Activated CD4-positive, alpha-beta T cell treated with anti-CD3 and anti-CD28 coated beads for 36 hours (primary cell): ENCODE measurements around the gene HS3ST5. TPM values are rescaled to one million over a fixed set of nuclear protein-coding genes. Genes with fewer than 3 reads are reported as not detected.
"Not testable (repeated sequence)": the region's sequence is repeated elsewhere in the genome, so short reads cannot be mapped to it uniquely, and the experiment has no call there.

Experiments used
- ATAC-seq: fragments of 200-7000 bp; cut with Tn5 transposase; one replicate; pipeline ENCODE4 v1.10.0; 2021; ENCODE audit warnings: mild to moderate bottlenecking, moderate library complexity
- CTCF ChIA-PET: fragments of 350-600 bp; sonication (Branson Sonifier 250); formaldehyde crosslinking; loops from one replicate; lab custom pipeline; 2021; ENCODE audit warnings: antibody characterized with exemption; lab: Charles Lee
- POLR2A ChIA-PET: fragments of 350-600 bp; sonication (Branson Sonifier 250); formaldehyde crosslinking; loops from one replicate; lab custom pipeline; 2021; ENCODE audit warnings: antibody characterized with exemption, inconsistent platforms; lab: Charles Lee
- DNase-seq: peaks from one replicate; pipeline ENCODE4 v3.0.0-alpha.2; 2020
- H3K27ac Mint-ChIP-seq: one replicate; pipeline ENCODE4 v1.8.0; 2021; ENCODE audit warnings: mixed read lengths
- H3K27me3 Mint-ChIP-seq: one replicate; pipeline ENCODE4 v1.8.0; 2021; ENCODE audit warnings: mixed read lengths
- H3K36me3 Mint-ChIP-seq: one replicate; pipeline ENCODE4 v1.8.0; 2021; ENCODE audit warnings: low read depth, mixed read lengths
- H3K4me1 Mint-ChIP-seq: one replicate; pipeline ENCODE4 v1.8.0; 2021; ENCODE audit warnings: mixed read lengths
- H3K4me3 Mint-ChIP-seq: one replicate; pipeline ENCODE4 v1.8.0; 2021; ENCODE audit warnings: mild to moderate bottlenecking, moderate library complexity, mixed read lengths
- H3K9me3 Mint-ChIP-seq: one replicate; pipeline ENCODE4 v1.8.0; 2021; ENCODE audit warnings: low read depth, mixed read lengths
- intact Hi-C, 2 experiments: fragments of 100-400 bp; cut with DNase I in 1 of 2; cut with micrococcal nuclease in 1 of 2; formaldehyde crosslinking; loops; one replicate each; pipeline versions ENCODE4 v1.14.2 to v1.15.1; 2022 to 2024; cut with DNase I, micrococcal nuclease
- total RNA-seq, 2 experiments: library from RNA; stranded (reverse); gene quantifications; one replicate each; pipeline ENCODE4 v1.2.3, GENCODE V29; 2021

Gene HS3ST5
- total RNA-seq, 2 experiments from 2014 or later = not detected

DNA sequence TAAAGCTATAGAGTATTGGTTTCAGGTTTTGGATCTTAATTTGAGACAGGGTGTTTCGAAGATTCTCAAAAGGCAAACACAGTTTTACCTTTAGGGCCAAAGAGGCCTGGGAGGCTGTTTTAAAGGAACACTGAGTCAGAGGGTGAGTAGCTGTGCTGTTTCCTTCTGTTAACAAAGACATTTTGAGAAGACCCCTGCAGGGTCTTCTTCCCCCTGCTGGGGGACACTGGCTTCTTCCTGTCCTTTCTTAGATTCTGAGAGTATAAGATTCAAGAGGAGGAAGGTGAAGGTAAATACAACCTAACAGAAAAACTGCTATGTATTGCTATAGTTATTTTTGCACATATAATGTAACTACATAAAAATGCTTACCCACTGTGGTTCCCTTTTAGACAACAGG, 19.0 kb downstream of the HS3ST5 start:
- H3K9me3 Mint-ChIP-seq = no peaks in the 10 kb centered on the region
- no peak overlapping the region for H3K4me3 Mint-ChIP-seq
- no peak for DNase-seq
- no peak overlapping the region for H3K27ac Mint-ChIP-seq
- H3K27me3 Mint-ChIP-seq = peaks cover 2% of the 10 kb centered on the region
- ChIA-PET POLR2A (no interaction called here), CTCF (no interaction called here)
- ATAC-seq = no peak
- no peaks in the 10 kb centered on the region for H3K36me3 Mint-ChIP-seq
- intact Hi-C loops = no loop called here
- no peaks in the 10 kb centered on the region for H3K4me1 Mint-ChIP-seq

GRCh38 chr6:114319749-114320148, 23.1 kb downstream of the HS3ST5 start:
- H3K4me1 Mint-ChIP-seq = no peaks in the 10 kb centered on the region
- no peaks in the 10 kb centered on the region for H3K27me3 Mint-ChIP-seq
- CTCF ChIA-PET = interaction anchor here (1.1 kb wide), 1 partner anchor 15 kb away, joined by 6 read pairs; no protein-coding TSS in a partner anchor
- intact Hi-C loops = no loop called here
- H3K4me3 Mint-ChIP-seq = no peak overlapping the region
- no peak overlapping the region for H3K27ac Mint-ChIP-seq
- no peaks in the 10 kb centered on the region for H3K36me3 Mint-ChIP-seq
- H3K9me3 Mint-ChIP-seq = no peaks in the 10 kb centered on the region
- POLR2A ChIA-PET = no interaction called here
- ATAC-seq (no peak), DNase-seq (no peak)

GRCh38 chr6:114315831-114316595, 26.8 kb downstream of the HS3ST5 start:
- Mint-ChIP-seq H3K4me3 (no peak overlapping the region), H3K9me3 (no peaks in the 10 kb centered on the region), H3K27me3 (no peaks in the 10 kb centered on the region), H3K36me3 (no peaks in the 10 kb centered on the region), H3K27ac (no peak overlapping the region), H3K4me1 (no peaks in the 10 kb centered on the region)
- ChIA-PET CTCF (no interaction called here), POLR2A (no interaction called here)
- ATAC-seq = no peak
- DNase-seq = no peak
- intact Hi-C loops = no loop called here

DNA sequence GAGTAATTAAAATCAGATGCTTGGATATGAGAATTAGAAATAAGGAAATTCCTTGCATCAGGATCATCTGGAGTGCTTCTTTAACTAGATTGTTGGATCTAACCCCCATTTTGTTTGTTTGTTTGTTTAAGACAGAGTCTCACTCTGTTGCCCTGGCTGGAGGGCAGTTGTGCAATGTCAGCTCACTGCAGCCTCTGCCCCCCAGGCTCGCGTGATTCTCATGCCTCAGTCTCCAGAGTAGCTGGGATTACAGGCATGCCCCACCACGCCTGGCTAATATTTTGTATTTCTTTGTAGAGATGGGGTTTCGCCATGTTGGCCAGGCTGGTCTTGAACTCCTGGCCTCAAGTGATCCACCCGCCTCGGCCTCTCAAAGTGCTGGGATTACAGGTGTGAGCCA, 29.0 kb downstream of the HS3ST5 start:
- CTCF ChIA-PET, intact Hi-C loops: not testable (repeated sequence)

GRCh38 chr6:114312931-114313330, 29.9 kb downstream of the HS3ST5 start:
- DNase-seq = no peak
- no peak overlapping the region for H3K27ac Mint-ChIP-seq
- POLR2A ChIA-PET = no interaction called here
- intact Hi-C loops = no loop called here
- CTCF ChIA-PET = no interaction called here
- H3K27me3 Mint-ChIP-seq = no peaks in the 10 kb centered on the region
- H3K36me3 Mint-ChIP-seq = no peaks in the 10 kb centered on the region
- H3K9me3 Mint-ChIP-seq = no peaks in the 10 kb centered on the region
- ATAC-seq = no peak
- H3K4me3 Mint-ChIP-seq = no peak overlapping the region
- H3K4me1 Mint-ChIP-seq = no peaks in the 10 kb centered on the region

More for the DNA sequence above, 29.0 kb downstream of the HS3ST5 start:
- POLR2A ChIA-PET, H3K4me1 Mint-ChIP-seq, H3K4me3 Mint-ChIP-seq, H3K27ac Mint-ChIP-seq, DNase-seq, H3K36me3 Mint-ChIP-seq, H3K27me3 Mint-ChIP-seq, H3K9me3 Mint-ChIP-seq, ATAC-seq: not testable (repeated sequence)

- no peak overlapping the region for H3K4me3 Mint-ChIP-seq
- H3K36me3 Mint-ChIP-seq = no peaks in the 10 kb centered on the region
- H3K27me3 Mint-ChIP-seq = peaks cover 2% of the 10 kb centered on the region
- no peak for ATAC-seq
- H3K4me1 Mint-ChIP-seq = no peaks in the 10 kb centered on the region
- H3K27ac Mint-ChIP-seq = no peak overlapping the region
- no peaks in the 10 kb centered on the region for H3K9me3 Mint-ChIP-seq
- CTCF ChIA-PET = no interaction called here
- DNase-seq = no peak
- POLR2A ChIA-PET = no interaction called here
- intact Hi-C loops = no loop called here
Measured at GRCh38 chr6:114310053-114310452, 32.8 kb downstream of the HS3ST5 start.

DNA sequence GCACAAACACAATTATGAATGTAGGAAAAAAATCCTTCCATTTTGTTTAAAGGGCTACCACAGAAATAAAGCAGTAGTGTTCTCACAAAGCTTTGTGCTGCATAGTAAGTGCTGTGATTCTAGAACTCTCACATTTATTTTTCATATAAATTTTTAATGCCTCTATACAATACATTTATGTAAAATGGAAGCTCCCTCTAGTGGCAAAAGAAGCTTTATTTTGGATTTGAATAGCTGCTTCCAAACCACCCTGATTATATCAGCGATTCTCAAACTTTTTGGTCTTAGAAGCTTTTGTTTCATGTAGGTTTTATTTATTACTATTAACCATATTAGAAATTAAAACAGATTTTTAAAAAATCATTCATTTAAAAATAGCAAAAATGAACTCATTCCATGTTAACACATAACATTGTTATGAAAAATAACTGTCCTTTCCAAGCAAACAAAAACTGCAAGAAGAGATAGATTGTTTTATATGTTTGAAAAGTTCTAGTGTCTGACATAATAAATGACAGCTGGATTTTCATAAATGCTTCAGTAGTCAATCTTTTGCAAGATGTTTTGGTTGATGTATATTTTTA, 38.4 kb downstream of the HS3ST5 start:
- no peaks in the 10 kb centered on the region for H3K9me3 Mint-ChIP-seq
- DNase-seq (no peak), ATAC-seq (no peak)
- ChIA-PET CTCF (interaction anchor here (0.6 to 1.5 kb wide), 9 partner anchors 9 to 1276 kb away, joined by 3 to 6 read pairs (median 3); partner anchors contain the start of gene HS3ST5), POLR2A (no interaction called here)
- peaks cover 2% of the 10 kb centered on the region for H3K27me3 Mint-ChIP-seq
- no peak overlapping the region for H3K4me3 Mint-ChIP-seq
- H3K4me1 Mint-ChIP-seq = no peaks in the 10 kb centered on the region
- intact Hi-C loops = loop anchor here (1.0 to 2.0 kb wide), 2 partner anchors 208 kb away; no protein-coding TSS in a partner anchor
- no peaks in the 10 kb centered on the region for H3K36me3 Mint-ChIP-seq
- H3K27ac Mint-ChIP-seq = no peak overlapping the region

DNA sequence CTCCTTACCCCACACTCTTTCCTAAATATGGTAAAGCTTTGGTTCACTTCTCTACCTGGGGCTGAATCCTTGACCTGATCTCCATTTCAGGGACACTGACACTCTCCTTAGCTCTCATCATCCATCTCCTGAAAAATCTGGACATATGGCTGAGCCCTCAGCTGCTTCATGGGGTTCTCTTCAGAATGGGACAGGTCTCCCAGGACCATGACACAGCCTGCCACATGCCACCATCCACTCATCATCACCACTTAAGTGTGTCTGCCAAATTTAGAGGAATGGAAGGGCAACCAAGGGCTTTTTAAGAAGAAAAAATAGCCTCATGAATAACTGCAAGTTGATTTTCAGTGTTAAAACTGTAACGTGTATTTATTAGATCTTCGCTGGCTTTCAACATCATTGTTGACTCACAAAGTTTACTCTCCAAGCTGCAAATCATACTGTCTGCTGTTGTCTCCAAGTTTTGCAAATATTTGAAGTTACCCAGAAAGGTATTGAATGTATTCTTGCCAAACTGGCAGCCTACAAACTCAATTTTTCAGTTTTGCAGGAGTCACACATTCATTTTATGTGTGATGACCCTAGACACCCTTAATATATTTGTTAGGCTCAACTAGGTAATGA, 41.1 kb downstream of the HS3ST5 start:
- DNase-seq (no peak), ATAC-seq (no peak)
- intact Hi-C loops = no loop called here
- ChIA-PET POLR2A (no interaction called here), CTCF (no interaction called here)
- no peaks in the 10 kb centered on the region for H3K4me1 Mint-ChIP-seq
- no peak overlapping the region for H3K27ac Mint-ChIP-seq
- H3K9me3 Mint-ChIP-seq = no peaks in the 10 kb centered on the region
- H3K36me3 Mint-ChIP-seq = no peaks in the 10 kb centered on the region
- H3K27me3 Mint-ChIP-seq = peaks cover 4% of the 10 kb centered on the region
- H3K4me3 Mint-ChIP-seq = no peak overlapping the region

- intact Hi-C loops = no loop called here
- H3K27me3 Mint-ChIP-seq = peaks cover 2% of the 10 kb centered on the region
- no peak overlapping the region for H3K4me3 Mint-ChIP-seq
- POLR2A ChIA-PET = no interaction called here
- no peaks in the 10 kb centered on the region for H3K4me1 Mint-ChIP-seq
- no peak overlapping the region for H3K27ac Mint-ChIP-seq
- DNase-seq = no peak
- H3K9me3 Mint-ChIP-seq = no peaks in the 10 kb centered on the region
- no peak for ATAC-seq
- H3K36me3 Mint-ChIP-seq = no peaks in the 10 kb centered on the region
- CTCF ChIA-PET = no interaction called here
Measured at GRCh38 chr6:114297135-114297534, 45.7 kb downstream of the HS3ST5 start.

DNA sequence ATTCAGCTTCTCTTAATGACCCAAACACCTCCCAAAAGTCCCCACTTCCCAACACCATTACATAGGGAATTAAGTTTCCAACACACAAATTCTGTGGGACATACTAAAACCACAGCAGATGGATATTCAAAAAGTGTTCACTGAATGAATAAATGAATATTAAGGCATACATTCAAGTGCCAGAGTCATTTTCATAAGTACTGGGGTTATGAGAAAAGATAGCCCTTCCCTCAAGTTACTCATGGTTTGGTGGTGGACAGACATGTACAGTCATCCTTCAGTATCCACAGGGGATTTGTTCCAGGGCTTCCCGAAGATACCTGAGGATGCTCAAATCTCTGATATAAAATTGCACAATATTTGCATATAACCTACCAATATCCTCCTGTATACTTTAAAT, 50.4 kb downstream of the HS3ST5 start:
- ChIA-PET CTCF (interaction anchor here (0.6 kb wide), 1 partner anchor 158 kb away, joined by 3 read pairs; no protein-coding TSS in a partner anchor), POLR2A (no interaction called here)
- Mint-ChIP-seq H3K27ac (no peak overlapping the region), H3K36me3 (no peaks in the 10 kb centered on the region), H3K9me3 (no peaks in the 10 kb centered on the region), H3K4me3 (no peak overlapping the region), H3K4me1 (no peaks in the 10 kb centered on the region), H3K27me3 (no peaks in the 10 kb centered on the region)
- no peak for ATAC-seq
- no peak for DNase-seq
- intact Hi-C loops = no loop called here

GRCh38 chr6:114291428-114291827, 51.4 kb downstream of the HS3ST5 start:
- Mint-ChIP-seq H3K27ac (no peak overlapping the region), H3K4me3 (no peak overlapping the region), H3K27me3 (no peaks in the 10 kb centered on the region), H3K9me3 (no peaks in the 10 kb centered on the region), H3K36me3 (no peaks in the 10 kb centered on the region), H3K4me1 (no peaks in the 10 kb centered on the region)
- CTCF ChIA-PET = no interaction called here
- intact Hi-C loops = no loop called here
- POLR2A ChIA-PET = no interaction called here
- no peak for DNase-seq
- no peak for ATAC-seq

DNA sequence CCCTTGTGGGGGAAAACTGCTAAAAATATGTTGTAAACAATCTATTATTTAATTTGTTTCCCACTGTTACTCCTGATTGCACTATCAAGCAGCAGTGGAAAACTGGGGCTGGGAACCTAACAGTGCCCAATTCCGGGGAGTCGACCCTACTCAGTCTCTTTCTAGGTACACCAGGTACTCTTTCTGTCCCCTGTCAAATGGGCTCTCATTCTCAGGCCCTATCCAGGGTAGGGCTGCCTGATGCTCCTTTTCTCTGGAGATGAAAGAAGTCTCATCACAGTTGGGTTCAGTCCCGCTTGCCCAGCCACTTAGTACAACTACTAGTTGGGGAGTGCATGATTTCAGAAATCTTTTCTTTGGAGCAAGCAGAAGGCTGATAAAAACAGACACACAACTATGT, 52.0 kb downstream of the HS3ST5 start:
- POLR2A ChIA-PET = no interaction called here
- no peak overlapping the region for H3K27ac Mint-ChIP-seq
- no peaks in the 10 kb centered on the region for H3K4me1 Mint-ChIP-seq
- intact Hi-C loops = no loop called here
- no peak for ATAC-seq
- H3K36me3 Mint-ChIP-seq = no peaks in the 10 kb centered on the region
- H3K4me3 Mint-ChIP-seq = no peak overlapping the region
- CTCF ChIA-PET = no interaction called here
- no peak for DNase-seq
- H3K27me3 Mint-ChIP-seq = no peaks in the 10 kb centered on the region
- no peaks in the 10 kb centered on the region for H3K9me3 Mint-ChIP-seq
